ENCODE measurements around the gene NRXN2. TPM values are rescaled to one million over a fixed set of nuclear protein-coding genes. Genes with fewer than 3 reads are reported as not detected.

NRXN2 gene
- total and polyA plus RNA-seq, 10 of the 15 experiments (the other 5 are each of a cell fraction or from before 2014, with no cell fraction given): 0.03 to 1.4 (median 0.23) TPM

- H3K27me3 ChIP-seq (replicated peaks in 1 of 2; ENCODE audit: control insufficient read depth in 2 of 2, insufficient read depth in 2 of 2, low read length in 1 of 2): no peaks in the 10 kb centered on the region
- TF ChIP-seq USF1 (IDR thresholded peaks at IDR 0.05; ENCODE audit: borderline replicate concordance, extremely low read length, insufficient read depth, low read depth, low read length) (no peak), ETV6 (conservative IDR thresholded peaks at IDR 0.05 in 1 of 2, IDR thresholded peaks at IDR 0.05 in 1 of 2; ENCODE audit: borderline replicate concordance in 1 of 2, low read depth in 1 of 2) (no peak), CREB1 (IDR thresholded peaks at IDR 0.05; ENCODE audit: low read depth) (no peak), IKZF2 (IDR thresholded peaks at IDR 0.05) (no peak), JUNB (IDR thresholded peaks at IDR 0.05) (no peak), FOXK2 (IDR thresholded peaks at IDR 0.05) (no peak), ZNF592 (IDR thresholded peaks at IDR 0.05) (no peak), ATF7 (IDR thresholded peaks at IDR 0.05; ENCODE audit: low read depth) (no peak)
- H3K9me3 ChIP-seq (replicated peaks; ENCODE audit: control insufficient read depth, insufficient read depth, low read length): no peaks in the 10 kb centered on the region
- no peak overlapping the region for H3K4me3 ChIP-seq
- H4K20me1 ChIP-seq (ENCODE audit: control insufficient read depth, insufficient read depth): no peaks in the 10 kb centered on the region
- no TSS peak for BruUV-seq (replicated peaks)
- DNase-seq (ENCODE audit: low read depth, low spot score) (no peak), ATAC-seq (no peak), FAIRE-seq (no peak)
- CTCF ChIA-PET: interaction anchor here (0.6 kb wide), 1 partner anchor 13 kb away, joined by 3 read pairs; no protein-coding TSS in a partner anchor
- no peaks in the 10 kb centered on the region for H3K79me2 ChIP-seq (ENCODE audit: control insufficient read depth, insufficient read depth, low read length)
- WGBS (ENCODE audit: insufficient coverage, insufficient replicate concordance, low lambda C conversion rate, missing lambda C conversion rate): 0% methylated on average over 4 of the region's 4 CpGs
- POLR2A ChIA-PET: no interaction called here
- SMC1A ChIA-PET (ENCODE audit: uncharacterized antibody, unreplicated experiment): no interaction called here
- no peak overlapping the region for H3K4me2 ChIP-seq (ENCODE audit: control insufficient read depth, insufficient read depth)
- H3K27ac ChIP-seq (ENCODE audit: control insufficient read depth, insufficient read depth): no peak overlapping the region
- no peak overlapping the region for H2AFZ ChIP-seq (ENCODE audit: control insufficient read depth, low read depth, low read length)
- intact Hi-C loops (cut with micrococcal nuclease; ENCODE audit: unreplicated experiment): no loop called here
- no peak overlapping the region for H3K9ac ChIP-seq (ENCODE audit: control insufficient read depth, insufficient read depth, low read length)
- no peaks in the 10 kb centered on the region for H3K36me3 ChIP-seq (ENCODE audit: control insufficient read depth in 2 of 2, insufficient read depth in 2 of 2, low read length in 1 of 2)
- RAD21 ChIA-PET (ENCODE audit: unreplicated experiment): no interaction called here
- in situ Hi-C loops (cut with MboI): no loop called here
- peaks cover 10% of the 10 kb centered on the region for H3K4me1 ChIP-seq (ENCODE audit: control insufficient read depth, insufficient read depth, low read length)
These were observed 95.6 kb downstream of the NRXN2 start for GRCh38 chr11:64627371-64627770.
